ENCODE data around the gene CHCHD6. TPM values are rescaled to one million over a fixed set of nuclear protein-coding genes. Genes with fewer than 3 reads are reported as not detected.

The CHCHD6 gene
- total RNA-seq, 1 experiment from 2014 or later, result 33.0 TPM

- POLR2A ChIA-PET (ENCODE audit: unreplicated experiment), result no interaction called here
- Histone ChIP-seq H3K9me2 (replicated peaks; ENCODE audit: low read length) (no peaks in the 10 kb centered on the region), H3K4me3 (ENCODE audit: low read length) (no peak overlapping the region), H3K4me1 (ENCODE audit: insufficient read depth, low read length) (peaks cover 50% of the 10 kb centered on the region), H2AFZ (ENCODE audit: low read length) (no peak overlapping the region), H3K79me2 (ENCODE audit: low read length) (no peaks in the 10 kb centered on the region), H3K36me3 (ENCODE audit: low read depth, low read length) (no peaks in the 10 kb centered on the region), H3K4me2 (ENCODE audit: low read length) (no peak overlapping the region), H3K27ac (ENCODE audit: low read length) (peak overlapping the region; percentile 81; the same call in 1 of the 2 replicates), H3K27me3 (ENCODE audit: low read length) (no peaks in the 10 kb centered on the region), H3K9me3 (ENCODE audit: low read length) (no peaks in the 10 kb centered on the region), H3K9ac (ENCODE audit: low read length) (no peak overlapping the region), H4K20me1 (ENCODE audit: low read length) (no peaks in the 10 kb centered on the region), H3F3A (ENCODE audit: low read length, unreplicated experiment) (no peaks in the 10 kb centered on the region)
- ATAC-seq (peak; percentile 7; the same call in 1 of the 2 replicates), DNase-seq (peak; percentile 25)
- CTCF ChIA-PET, result no interaction called here
- intact Hi-C loops (cut with micrococcal nuclease), result loop anchor here (5.0 kb wide), 1 partner anchor 34 kb away; no protein-coding TSS in a partner anchor
- no TSS peak for BruUV-seq (replicated peaks)
- no peak for TF ChIP-seq EZH2phosphoT487 (IDR thresholded peaks at IDR 0.05; ENCODE audit: borderline replicate concordance, low read length)
- no peak for TF ChIP-seq CTCF (conservative IDR thresholded peaks at IDR 0.05; ENCODE audit: low read depth, low read length)
- TF ChIP-seq EZH2 (IDR thresholded peaks at IDR 0.05; ENCODE audit: low read length, unreplicated experiment), result no peak
Observed at GRCh38 chr3:126927846-126928245, 223.8 kb downstream of the CHCHD6 start.

- H3K9me3 ChIP-seq (ENCODE audit: low read length), result no peaks in the 10 kb centered on the region
- peaks cover 50% of the 10 kb centered on the region for H3K4me1 ChIP-seq (ENCODE audit: insufficient read depth, low read length)
- H3K9ac ChIP-seq (ENCODE audit: low read length), result no peak overlapping the region
- CTCF ChIA-PET, result no interaction called here
- H3K4me2 ChIP-seq (ENCODE audit: low read length), result no peak overlapping the region
- no peaks in the 10 kb centered on the region for H3K79me2 ChIP-seq (ENCODE audit: low read length)
- no peak overlapping the region for H2AFZ ChIP-seq (ENCODE audit: low read length)
- H3F3A ChIP-seq (ENCODE audit: low read length, unreplicated experiment), result no peaks in the 10 kb centered on the region
- intact Hi-C loops (cut with micrococcal nuclease), result loop anchor here (5.0 kb wide), 1 partner anchor 33 kb away; no protein-coding TSS in a partner anchor
- ATAC-seq (no peak), DNase-seq (no peak)
- H3K27ac ChIP-seq (ENCODE audit: low read length), result no peak overlapping the region
- TF ChIP-seq EZH2phosphoT487 (IDR thresholded peaks at IDR 0.05; ENCODE audit: borderline replicate concordance, low read length) (no peak), CTCF (conservative IDR thresholded peaks at IDR 0.05; ENCODE audit: low read depth, low read length) (no peak), EZH2 (IDR thresholded peaks at IDR 0.05; ENCODE audit: low read length, unreplicated experiment) (no peak)
- H3K27me3 ChIP-seq (ENCODE audit: low read length), result no peaks in the 10 kb centered on the region
- H3K4me3 ChIP-seq (ENCODE audit: low read length), result no peak overlapping the region
- no peaks in the 10 kb centered on the region for H3K9me2 ChIP-seq (replicated peaks; ENCODE audit: low read length)
- H4K20me1 ChIP-seq (ENCODE audit: low read length), result no peaks in the 10 kb centered on the region
- BruUV-seq (replicated peaks), result no TSS peak
- H3K36me3 ChIP-seq (ENCODE audit: low read depth, low read length), result no peaks in the 10 kb centered on the region
- POLR2A ChIA-PET (ENCODE audit: unreplicated experiment), result no interaction called here
Observed at GRCh38 chr3:126928921-126929474, 225.0 kb downstream of the CHCHD6 start.

GRCh38 chr3:126930936-126931600 is 227.0 kb downstream of the CHCHD6 start:
- H3K4me3 ChIP-seq (ENCODE audit: low read length), result no peak overlapping the region
- no peaks in the 10 kb centered on the region for H4K20me1 ChIP-seq (ENCODE audit: low read length)
- ATAC-seq (no peak), DNase-seq (no peak)
- H3F3A ChIP-seq (ENCODE audit: low read length, unreplicated experiment), result no peaks in the 10 kb centered on the region
- TF ChIP-seq CTCF (conservative IDR thresholded peaks at IDR 0.05; ENCODE audit: low read depth, low read length) (no peak), EZH2 (IDR thresholded peaks at IDR 0.05; ENCODE audit: low read length, unreplicated experiment) (no peak), EZH2phosphoT487 (IDR thresholded peaks at IDR 0.05; ENCODE audit: borderline replicate concordance, low read length) (no peak)
- H3K27ac ChIP-seq (ENCODE audit: low read length), result peak overlapping the region; percentile 80
- no peak overlapping the region for H3K4me2 ChIP-seq (ENCODE audit: low read length)
- intact Hi-C loops (cut with micrococcal nuclease), result no loop called here
- H2AFZ ChIP-seq (ENCODE audit: low read length), result no peak overlapping the region
- no peaks in the 10 kb centered on the region for H3K36me3 ChIP-seq (ENCODE audit: low read depth, low read length)
- no peak overlapping the region for H3K9ac ChIP-seq (ENCODE audit: low read length)
- POLR2A ChIA-PET (ENCODE audit: unreplicated experiment), result no interaction called here
- H3K9me2 ChIP-seq (replicated peaks; ENCODE audit: low read length), result no peaks in the 10 kb centered on the region
- no TSS peak for BruUV-seq (replicated peaks)
- CTCF ChIA-PET, result no interaction called here
- H3K4me1 ChIP-seq (ENCODE audit: insufficient read depth, low read length), result peaks cover 47% of the 10 kb centered on the region
- H3K79me2 ChIP-seq (ENCODE audit: low read length), result no peaks in the 10 kb centered on the region
- no peaks in the 10 kb centered on the region for H3K9me3 ChIP-seq (ENCODE audit: low read length)
- no peaks in the 10 kb centered on the region for H3K27me3 ChIP-seq (ENCODE audit: low read length)

All from PC-3 (cell line).